Endothelial cell of umbilical vein (primary cell): ENCODE results near the gene ESPN. TPM values are rescaled to one million over a fixed set of nuclear protein-coding genes. Genes with fewer than 3 reads are reported as not detected.

Experiments used
- BruUV-seq: library from RNA; stranded (reverse); fragments of 400-500 nt; replicated peaks from 2 replicates; lab custom pipeline; 2021; lab: Mats Ljungman, UMichigan
- CTCF ChIA-PET: fragments of 300-600, 350-600 bp; sonication (Branson Sonifier 250); formaldehyde crosslinking; loops from one replicate; lab custom pipeline; 2021; ENCODE audit warnings: antibody characterized with exemption, inconsistent platforms; lab: Charles Lee
- POLR2A ChIA-PET: fragments of 300-600, 350-600 bp; sonication (Branson Sonifier 250); formaldehyde crosslinking; loops from one replicate; lab custom pipeline; 2021; ENCODE audit warnings: antibody characterized with exemption, inconsistent platforms; lab: Charles Lee
- DNase-seq: peaks from one replicate; pipeline ENCODE4 v3.0.0-alpha.2; 2011; ENCODE audit warnings: low read depth, low spot score
- FAIRE-seq: peaks from 2 replicates; lab custom pipeline; 2011; peaks lifted over from hg19 to GRCh38; lab: Jason Lieb, UNC
- H2AFZ ChIP-seq: 2 replicates; pipeline ENCODE4 v1.6.0; 2012; ENCODE audit warnings: low read depth, low read length, control low read depth, inconsistent platforms
- H3K27ac ChIP-seq: 2 replicates; pipeline ENCODE4 v1.5.1; 2011; ENCODE audit warnings: low read depth, mild to moderate bottlenecking, control low read depth, low read length, moderate library complexity; ENCODE audit not compliant: insufficient read depth
- H3K27me3 ChIP-seq, 2 experiments: 2 replicates each; pipeline versions ENCODE4 v1.6.0 to v1.6.1; 2011; ENCODE audit warnings: low read length in 2 of 2, mixed read lengths in 1 of 2; ENCODE audit not compliant: control insufficient read depth in 2 of 2, insufficient read depth in 2 of 2
- H3K36me3 ChIP-seq, 2 experiments: 2 replicates in 1 of 2; 3 replicates in 1 of 2; pipeline ENCODE4 v1.5.1; 2011; ENCODE audit warnings: low read length in 2 of 2, mild to moderate bottlenecking in 1 of 2, moderate library complexity in 1 of 2; ENCODE audit not compliant: control insufficient read depth in 2 of 2, insufficient read depth in 2 of 2; ENCODE audit errors: extremely low read depth in 1 of 2
- H3K4me1 ChIP-seq: 3 replicates; pipeline ENCODE4 v1.5.1; 2011; ENCODE audit warnings: mild to moderate bottlenecking, low read length; ENCODE audit not compliant: control insufficient read depth, insufficient read depth; ENCODE audit errors: extremely low read depth
- H3K4me2 ChIP-seq: 2 replicates; pipeline ENCODE4 v1.6.1; 2011; ENCODE audit warnings: low read length, control low read depth, mixed read lengths; ENCODE audit not compliant: insufficient read depth
- H3K4me3 ChIP-seq, 3 experiments: fragments of 200-600 bp in 1 of 3; sonication (generic), shearing (Covaris generic) in 1 of 3; replicated peaks in 1 of 3; 2 replicates each; pipeline ENCODE4 v1.5.1; 2011 to 2016; ENCODE audit warnings: control low read depth in 3 of 3, low read length in 3 of 3, mild to moderate bottlenecking in 2 of 3, inconsistent platforms in 1 of 3, low read depth in 1 of 3, moderate library complexity in 1 of 3; ENCODE audit not compliant: insufficient read depth in 1 of 3
- H3K79me2 ChIP-seq: 2 replicates; pipeline ENCODE4 v1.6.0; 2012; ENCODE audit warnings: low read length, inconsistent platforms; ENCODE audit not compliant: control insufficient read depth, insufficient read depth
- H3K9ac ChIP-seq: replicated peaks from 2 replicates; pipeline ENCODE3; 2011; ENCODE audit warnings: low read length, control low read depth; ENCODE audit not compliant: insufficient read depth; ENCODE audit errors: extremely low read depth
- H3K9me1 ChIP-seq: replicated peaks from 3 replicates; pipeline ENCODE4 v1.6.0; 2011; ENCODE audit warnings: mild to moderate bottlenecking, low read length; ENCODE audit not compliant: control insufficient read depth, insufficient read depth; ENCODE audit errors: extremely low read depth
- H3K9me3 ChIP-seq: replicated peaks from 2 replicates; pipeline ENCODE4 v1.5.1; 2012; ENCODE audit warnings: low read length, inconsistent platforms; ENCODE audit not compliant: control insufficient read depth, insufficient read depth
- H4K20me1 ChIP-seq: replicated peaks from 2 replicates; pipeline ENCODE3; 2011; ENCODE audit warnings: mild to moderate bottlenecking, low read length; ENCODE audit not compliant: control insufficient read depth, insufficient read depth; ENCODE audit errors: extremely low read depth
- CTCF ChIP-seq, 2 donors: IDR thresholded peaks; 1 replicate in 1 of 2; 2 replicates in 1 of 2; pipeline ENCODE4 v1.5.1; 2011; ENCODE audit warnings: low read length in 2 of 2, mild to moderate bottlenecking in 2 of 2, moderate library complexity in 2 of 2, control low read depth in 1 of 2, inconsistent platforms in 1 of 2, low read depth in 1 of 2; ENCODE audit not compliant: insufficient read depth in 1 of 2; ENCODE audit errors: extremely low read depth in 1 of 2
- EZH2 ChIP-seq: IDR thresholded peaks from 2 replicates; pipeline ENCODE4 v1.6.1; 2012; ENCODE audit warnings: borderline replicate concordance, low read depth, mild to moderate bottlenecking, moderate library complexity, low read length, inconsistent platforms; ENCODE audit not compliant: severe bottlenecking
- FOS ChIP-seq: IDR thresholded peaks from 2 replicates; pipeline ENCODE4 v1.6.1; 2011; ENCODE audit warnings: mild to moderate bottlenecking, low read length, moderate library complexity, borderline replicate concordance; ENCODE audit not compliant: insufficient read depth
- GATA2 ChIP-seq: IDR thresholded peaks from 2 replicates; pipeline ENCODE4 v1.7.0; 2011; ENCODE audit warnings: low read depth, mild to moderate bottlenecking, moderate library complexity, mixed read lengths, low read length; ENCODE audit not compliant: insufficient read length, insufficient read depth
- JUN ChIP-seq: IDR thresholded peaks from 2 replicates; pipeline ENCODE4 v1.6.1; 2011; ENCODE audit warnings: borderline replicate concordance, low read depth; ENCODE audit not compliant: insufficient read length, insufficient read depth
- MAX ChIP-seq: IDR thresholded peaks from 2 replicates; pipeline ENCODE4 v1.6.1; 2011; ENCODE audit not compliant: insufficient read depth, insufficient read length
- MYC ChIP-seq: IDR thresholded peaks from one replicate; pipeline ENCODE4 v1.6.1; 2011; ENCODE audit warnings: mild to moderate bottlenecking, low read depth, low read length
- POLR2A ChIP-seq: IDR thresholded peaks from 2 replicates; pipeline ENCODE4 v1.6.1; 2012; ENCODE audit warnings: low read depth, mild to moderate bottlenecking, control low read depth, low read length
- POLR2AphosphoS5 ChIP-seq: IDR thresholded peaks from 2 replicates; pipeline ENCODE4 v1.6.1; 2012; ENCODE audit warnings: low read depth, mild to moderate bottlenecking, control low read depth, low read length, moderate library complexity; ENCODE audit not compliant: insufficient read depth
- dilution Hi-C: fragments of 300-500 bp; cut with MboI; formaldehyde crosslinking; loops from one replicate; pipeline ENCODE4 v1.15.0; 2019; ENCODE audit warnings: low sequenced_read_pairs; ENCODE audit not compliant: extremely low pct_ligation_motif_present
- intact Hi-C: fragments of 100-400 bp; cut with micrococcal nuclease; formaldehyde crosslinking; loops from one replicate; pipeline ENCODE4 v1.10.0; 2022
- polyA plus RNA-seq, 4 experiments: library from polyadenylated mRNA; depleted of rRNA in 3 of 4; stranded (reverse) in 3 of 4; unstranded in 1 of 4; fragments of >200 nt; gene quantifications; 2 replicates each; pipeline versions ENCODE4 v1.2.1 to v1.2.3, GENCODE V29; 2011 to 2012; ENCODE audit warnings: missing spikeins in 1 of 4
- total RNA-seq: library from RNA; stranded (reverse); gene quantifications from 2 replicates; pipeline ENCODE4 v1.2.3, GENCODE V29; 2021

The ESPN gene
- total and polyA plus RNA-seq, 2 donors (not counting 3 experiments of a cell fraction or from before 2014, with no cell fraction given) = 0.54 to 0.71 TPM

GRCh38 chr1:6418668-6419396 lies 5.7 kb upstream of the ESPN start:
- Histone ChIP-seq H3K9me3 (no peaks in the 10 kb centered on the region), H3K4me3 (peak overlapping the region in 1 of 3 experiments; percentile 34), H3K27ac (no peak overlapping the region), H2AFZ (no peak overlapping the region), H3K4me2 (peak overlapping the region; percentile 9), H3K9ac (no peak overlapping the region), H3K9me1 (no peaks in the 10 kb centered on the region), H4K20me1 (no peaks in the 10 kb centered on the region), H3K36me3 (no peaks in the 10 kb centered on the region), H3K4me1 (peaks cover 33% of the 10 kb centered on the region), H3K79me2 (no peaks in the 10 kb centered on the region), H3K27me3 (peaks cover 4 to 8% of the 10 kb centered on the region in 2 experiments)
- intact Hi-C loops = no loop called here
- TF ChIP-seq POLR2AphosphoS5 = no peak
- no peak for TF ChIP-seq POLR2A
- TF ChIP-seq EZH2 = peak; percentile 51
- BruUV-seq = no TSS peak
- no peak for DNase-seq
- dilution Hi-C loops = no loop called here
- FAIRE-seq = no peak
- ChIA-PET POLR2A (no interaction called here), CTCF (interaction anchor here (0.6 to 11.1 kb wide), 6 partner anchors 10 to 61 kb away, joined by 3 to 202 read pairs (median 4); no protein-coding TSS in a partner anchor)

GRCh38 chr1:6419397-6419803 lies 5.2 kb upstream of the ESPN start:
- Histone ChIP-seq H3K79me2 (no peaks in the 10 kb centered on the region), H3K36me3 (no peaks in the 10 kb centered on the region), H3K27ac (no peak overlapping the region), H3K9me3 (no peaks in the 10 kb centered on the region), H4K20me1 (no peaks in the 10 kb centered on the region), H3K9me1 (no peaks in the 10 kb centered on the region), H3K4me3 (peak overlapping the region in 2 of 3 experiments; percentile 24 to 34), H3K4me1 (peaks cover 38% of the 10 kb centered on the region), H3K27me3 (peaks cover 4 to 8% of the 10 kb centered on the region in 2 experiments), H3K4me2 (peak overlapping the region; percentile 9), H2AFZ (peak overlapping the region; percentile 30), H3K9ac (no peak overlapping the region)
- intact Hi-C loops = no loop called here
- TF ChIP-seq CTCF (IDR thresholded peaks at IDR 0.05; ENCODE audit: extremely low read depth in 1 of 2, insufficient read depth in 1 of 2, low read depth in 1 of 2, low read length in 2 of 2) = no peak
- TF ChIP-seq MYC = no peak
- TF ChIP-seq JUN = no peak
- TF ChIP-seq POLR2A = no peak
- no peak for TF ChIP-seq FOS
- no peak for TF ChIP-seq EZH2
- TF ChIP-seq MAX = no peak
- no peak for TF ChIP-seq GATA2
- no peak for TF ChIP-seq POLR2AphosphoS5
- POLR2A ChIA-PET = no interaction called here
- no peak for DNase-seq
- CTCF ChIA-PET = interaction anchor here (0.9 to 11.1 kb wide), 8 partner anchors 10 to 62 kb away, joined by 3 to 202 read pairs (median 4); no protein-coding TSS in a partner anchor
- BruUV-seq = no TSS peak
- dilution Hi-C loops = no loop called here
- FAIRE-seq = no peak
